Vagina (tissue), 2 donors: ENCODE measurements around the gene FLYWCH1.

Experiments used
- CTCF ChIP-seq, 3 experiments: fragments of 450-650 bp in 2 of 3; fragments of 200-600 bp in 1 of 3; sonication (generic) in 1 of 3; IDR thresholded peaks; one replicate each; pipeline ENCODE4 v1.5.1; 2017 to 2019; ENCODE audit warnings: antibody characterized with exemption in 3 of 3, mild to moderate bottlenecking in 2 of 3, moderate library complexity in 2 of 3
- POLR2A ChIP-seq, 2 donors: fragments of 450-650 bp; IDR thresholded peaks; one replicate each; pipeline ENCODE4 v1.6.1; 2017; ENCODE audit warnings: antibody characterized with exemption in 2 of 2, mild to moderate bottlenecking in 2 of 2, moderate library complexity in 2 of 2

DNA sequence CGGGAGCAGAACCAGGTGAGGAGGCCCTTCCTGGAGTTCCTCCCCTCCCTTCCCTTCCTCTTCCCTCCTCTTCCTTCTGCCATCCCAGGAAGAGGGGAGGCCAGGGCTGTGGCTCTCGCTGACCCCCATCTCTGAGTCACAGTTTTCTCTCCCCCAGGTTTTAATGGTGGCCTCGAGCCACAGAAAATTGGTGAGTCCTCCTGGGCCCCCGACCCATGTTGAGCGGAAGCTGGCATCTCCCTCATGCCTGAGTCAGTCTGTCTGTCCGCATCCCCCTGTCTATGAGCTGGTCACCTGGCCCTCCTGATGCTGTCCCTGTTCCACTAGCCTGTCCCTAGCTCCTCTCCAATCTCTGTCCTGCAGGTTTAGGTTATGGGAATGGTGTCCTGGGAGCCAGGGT, 88.2 kb downstream of the FLYWCH1 start:
- no peak for TF ChIP-seq CTCF (IDR thresholded peaks at IDR 0.05)
- TF ChIP-seq POLR2A (IDR thresholded peaks at IDR 0.05): no peak
